ENCODE results near the gene GMEB1. TPM values are rescaled to one million over a fixed set of nuclear protein-coding genes. Genes with fewer than 3 reads are reported as not detected.
"Not testable (repeated sequence)": the region's sequence is repeated elsewhere in the genome, so short reads cannot be mapped to it uniquely, and the experiment has no call there.

The GMEB1 gene
- total and polyA plus RNA-seq, 4 donors: 4.3 to 11.6 (median 8.6) TPM

- H3K4me1 ChIP-seq (ENCODE audit: control insufficient read depth in 5 of 5, insufficient read depth in 5 of 5, low read length in 5 of 5): peaks cover 0 to 3% (median 0%) of the 10 kb centered on the region in 5 donors
- DNase-seq (peak in 1 of 3 donors; percentile 4), ATAC-seq (ENCODE audit: insufficient read depth, low FRiP score) (no peak)
- H3K36me3 ChIP-seq (ENCODE audit: control insufficient read depth in 4 of 4, insufficient read depth in 4 of 4, low read length in 4 of 4): peaks cover 4 to 8% (median 6%) of the 10 kb centered on the region in 4 donors
- TF ChIP-seq CTCF (IDR thresholded peaks at IDR 0.05; ENCODE audit: control extremely low read depth, extremely low read depth): no peak
- H3K4me3 ChIP-seq: no peak overlapping the region
- H3K9me3 ChIP-seq (ENCODE audit: control insufficient read depth in 4 of 4, insufficient read depth in 3 of 4, low read length in 3 of 4): no peaks in the 10 kb centered on the region
- no peak overlapping the region for H3K9ac ChIP-seq (ENCODE audit: insufficient read depth in 1 of 2, low read length in 2 of 2)
- H3K27me3 ChIP-seq (ENCODE audit: control insufficient read depth in 3 of 3, insufficient read depth in 3 of 3, low read length in 2 of 3): no peaks in the 10 kb centered on the region
- WGBS, 2 donors: 81 to 88% methylated on average over 4 of the region's 4 CpGs
- H3K27ac ChIP-seq (ENCODE audit: low read depth in 1 of 2, low read length in 1 of 2): no peak overlapping the region
These were observed 50.2 kb downstream of the GMEB1 start for GRCh38 chr1:28718586-28719331.

GRCh38 chr1:28719332-28719619, 50.7 kb downstream of the GMEB1 start:
- no peak overlapping the region for H3K9ac ChIP-seq (ENCODE audit: insufficient read depth in 1 of 2, low read length in 2 of 2)
- DNase-seq (no peak), ATAC-seq (ENCODE audit: insufficient read depth, low FRiP score) (no peak)
- H3K4me1 ChIP-seq (ENCODE audit: control insufficient read depth in 5 of 5, insufficient read depth in 5 of 5, low read length in 5 of 5): peaks cover 0 to 2% (median 0%) of the 10 kb centered on the region in 5 donors
- H3K27me3 ChIP-seq (ENCODE audit: control insufficient read depth in 3 of 3, insufficient read depth in 3 of 3, low read length in 2 of 3): no peaks in the 10 kb centered on the region
- H3K4me3 ChIP-seq: no peak overlapping the region
- no peak overlapping the region for H3K27ac ChIP-seq (ENCODE audit: low read depth in 1 of 2, low read length in 1 of 2)
- no peak for TF ChIP-seq CTCF (IDR thresholded peaks at IDR 0.05; ENCODE audit: control extremely low read depth, extremely low read depth)
- H3K9me3 ChIP-seq (ENCODE audit: control insufficient read depth in 4 of 4, insufficient read depth in 3 of 4, low read length in 3 of 4): no peaks in the 10 kb centered on the region
- peaks cover 3 to 6% (median 3%) of the 10 kb centered on the region in 4 donors for H3K36me3 ChIP-seq (ENCODE audit: control insufficient read depth in 4 of 4, insufficient read depth in 4 of 4, low read length in 4 of 4)

GRCh38 chr1:28720376-28720775, 51.8 kb downstream of the GMEB1 start:
- H3K27ac ChIP-seq (ENCODE audit: low read depth in 1 of 2, low read length in 1 of 2): no peak overlapping the region
- no peak overlapping the region for H3K4me3 ChIP-seq
- H3K9me3 ChIP-seq (ENCODE audit: control insufficient read depth in 4 of 4, insufficient read depth in 3 of 4, low read length in 3 of 4): no peaks in the 10 kb centered on the region
- 69 to 79% methylated on average over 5 of the region's 5 CpGs for WGBS, 2 donors
- H3K9ac ChIP-seq (ENCODE audit: insufficient read depth in 1 of 2, low read length in 2 of 2): no peak overlapping the region
- TF ChIP-seq CTCF (IDR thresholded peaks at IDR 0.05; ENCODE audit: control extremely low read depth, extremely low read depth): no peak
- H3K36me3 ChIP-seq (ENCODE audit: control insufficient read depth in 4 of 4, insufficient read depth in 4 of 4, low read length in 4 of 4): no peaks in the 10 kb centered on the region
- no peaks in the 10 kb centered on the region for H3K27me3 ChIP-seq (ENCODE audit: control insufficient read depth in 3 of 3, insufficient read depth in 3 of 3, low read length in 2 of 3)
- ATAC-seq (ENCODE audit: insufficient read depth, low FRiP score) (no peak), DNase-seq (no peak)
- H3K4me1 ChIP-seq (ENCODE audit: control insufficient read depth in 5 of 5, insufficient read depth in 5 of 5, low read length in 5 of 5): no peaks in the 10 kb centered on the region

GRCh38 chr1:28721927-28722326, 53.3 kb downstream of the GMEB1 start:
- H3K27ac ChIP-seq (ENCODE audit: low read depth in 1 of 2, low read length in 1 of 2); H3K4me3 ChIP-seq; H3K9ac ChIP-seq (ENCODE audit: insufficient read depth in 1 of 2, low read length in 2 of 2); H3K9me3 ChIP-seq (ENCODE audit: control insufficient read depth in 4 of 4, insufficient read depth in 3 of 4, low read length in 3 of 4); H3K36me3 ChIP-seq (ENCODE audit: control insufficient read depth in 4 of 4, insufficient read depth in 4 of 4, low read length in 4 of 4); DNase-seq; H3K4me1 ChIP-seq (ENCODE audit: control insufficient read depth in 5 of 5, insufficient read depth in 5 of 5, low read length in 5 of 5); ATAC-seq (ENCODE audit: insufficient read depth, low FRiP score); H3K27me3 ChIP-seq (ENCODE audit: control insufficient read depth in 3 of 3, insufficient read depth in 3 of 3, low read length in 2 of 3): not testable (repeated sequence)
- 95 to 97% methylated on average over 18 of the region's 18 CpGs for WGBS, 2 donors

GRCh38 chr1:28725365-28725764, 56.8 kb downstream of the GMEB1 start:
- not testable (repeated sequence) for H3K27ac ChIP-seq (ENCODE audit: low read depth in 1 of 2, low read length in 1 of 2); ATAC-seq (ENCODE audit: insufficient read depth, low FRiP score); H3K27me3 ChIP-seq (ENCODE audit: control insufficient read depth in 3 of 3, insufficient read depth in 3 of 3, low read length in 2 of 3); H3K36me3 ChIP-seq (ENCODE audit: control insufficient read depth in 4 of 4, insufficient read depth in 4 of 4, low read length in 4 of 4); H3K4me3 ChIP-seq; H3K9ac ChIP-seq (ENCODE audit: insufficient read depth in 1 of 2, low read length in 2 of 2); H3K4me1 ChIP-seq (ENCODE audit: control insufficient read depth in 5 of 5, insufficient read depth in 5 of 5, low read length in 5 of 5); DNase-seq; H3K9me3 ChIP-seq (ENCODE audit: control insufficient read depth in 4 of 4, insufficient read depth in 3 of 4, low read length in 3 of 4)
- 93 to 95% methylated on average over 5 of the region's 5 CpGs for WGBS, 2 donors
